ENCODE measurements around the gene RINT1.

Gene RINT1

DNA sequence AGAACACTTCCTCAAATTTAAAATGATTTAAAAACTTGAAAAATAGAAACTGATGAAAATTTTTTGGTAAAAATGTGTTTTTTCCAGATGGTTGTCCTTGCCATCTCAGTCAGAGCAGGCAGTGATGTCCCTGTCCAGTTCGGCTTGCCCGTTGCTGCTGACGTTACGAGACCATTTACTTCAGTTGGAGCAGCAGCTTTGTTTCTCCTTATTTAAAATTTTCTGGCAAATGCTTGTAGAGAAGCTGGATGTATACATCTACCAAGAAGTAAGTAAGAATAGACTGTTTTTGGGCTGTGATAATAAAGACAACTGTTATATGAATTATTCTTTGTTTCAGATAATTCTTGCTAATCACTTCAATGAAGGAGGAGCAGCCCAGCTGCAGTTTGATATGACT lies 33.2 kb downstream of the RINT1 start:
- Histone ChIP-seq H3K36me3 (peaks cover 77% of the 10 kb centered on the region), H3K4me1 (ENCODE audit: control insufficient read depth in 1 of 2, insufficient read depth in 1 of 2, low read depth in 1 of 2, low read length in 1 of 2) (no peaks in the 10 kb centered on the region), H3K27me3 (no peaks in the 10 kb centered on the region), H3K4me3 (ENCODE audit: low read depth in 1 of 2, low read length in 1 of 2) (no peak overlapping the region), H3K9me3 (no peaks in the 10 kb centered on the region), H3K27ac (no peak overlapping the region)
- TF ChIP-seq, protein P1, sequence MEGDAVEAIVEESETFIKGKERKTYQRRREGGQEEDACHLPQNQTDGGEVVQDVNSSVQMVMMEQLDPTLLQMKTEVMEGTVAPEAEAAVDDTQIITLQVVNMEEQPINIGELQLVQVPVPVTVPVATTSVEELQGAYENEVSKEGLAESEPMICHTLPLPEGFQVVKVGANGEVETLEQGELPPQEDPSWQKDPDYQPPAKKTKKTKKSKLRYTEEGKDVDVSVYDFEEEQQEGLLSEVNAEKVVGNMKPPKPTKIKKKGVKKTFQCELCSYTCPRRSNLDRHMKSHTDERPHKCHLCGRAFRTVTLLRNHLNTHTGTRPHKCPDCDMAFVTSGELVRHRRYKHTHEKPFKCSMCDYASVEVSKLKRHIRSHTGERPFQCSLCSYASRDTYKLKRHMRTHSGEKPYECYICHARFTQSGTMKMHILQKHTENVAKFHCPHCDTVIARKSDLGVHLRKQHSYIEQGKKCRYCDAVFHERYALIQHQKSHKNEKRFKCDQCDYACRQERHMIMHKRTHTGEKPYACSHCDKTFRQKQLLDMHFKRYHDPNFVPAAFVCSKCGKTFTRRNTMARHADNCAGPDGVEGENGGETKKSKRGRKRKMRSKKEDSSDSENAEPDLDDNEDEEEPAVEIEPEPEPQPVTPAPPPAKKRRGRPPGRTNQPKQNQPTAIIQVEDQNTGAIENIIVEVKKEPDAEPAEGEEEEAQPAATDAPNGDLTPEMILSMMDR (IDR thresholded peaks at IDR 0.05) = no peak

DNA sequence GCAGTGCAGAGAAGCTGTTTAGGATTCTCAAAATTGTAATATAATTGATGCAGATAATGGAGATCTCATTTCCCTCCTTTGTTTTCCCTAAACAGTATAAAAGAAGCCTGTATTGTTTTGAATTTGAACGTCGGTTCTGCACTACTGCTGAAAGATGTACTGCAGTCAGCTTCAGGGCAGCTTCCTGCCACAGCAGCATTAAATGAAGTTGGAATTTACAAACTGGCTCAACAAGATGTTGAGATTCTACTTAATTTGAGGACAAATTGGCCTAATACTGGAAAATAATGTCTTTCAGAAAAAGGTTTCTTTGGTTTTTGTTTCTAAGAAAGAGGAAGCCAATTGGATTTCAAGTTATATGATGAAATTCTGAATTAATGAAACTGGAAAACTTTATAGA lies 35.0 kb downstream of the RINT1 start:
- H3K27me3 ChIP-seq = no peaks in the 10 kb centered on the region
- no peaks in the 10 kb centered on the region for H3K9me3 ChIP-seq
- no peaks in the 10 kb centered on the region for H3K4me1 ChIP-seq (ENCODE audit: control insufficient read depth in 1 of 2, insufficient read depth in 1 of 2, low read depth in 1 of 2, low read length in 1 of 2)

DNA sequence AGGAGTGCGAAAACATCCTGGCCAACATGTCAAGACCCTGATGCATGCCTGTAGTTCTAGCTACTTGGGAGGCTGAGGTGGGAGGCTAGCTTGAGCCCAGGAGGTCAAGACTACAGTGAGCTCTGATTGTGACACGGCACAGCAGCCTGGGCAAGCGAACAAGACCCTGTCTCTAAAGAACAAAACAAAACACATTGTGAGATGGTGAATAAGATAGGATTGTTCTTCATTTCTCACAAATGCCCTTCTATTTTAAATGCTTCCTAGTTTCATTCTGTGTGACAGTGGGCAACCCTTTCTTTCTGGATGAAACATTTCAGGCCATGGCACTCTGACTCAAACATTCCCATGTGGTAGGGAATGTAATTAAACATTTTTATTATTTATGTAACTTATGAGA lies 35.8 kb downstream of the RINT1 start:
- Histone ChIP-seq H3K4me1 (ENCODE audit: control insufficient read depth in 1 of 2, insufficient read depth in 1 of 2, low read depth in 1 of 2, low read length in 1 of 2) (no peaks in the 10 kb centered on the region), H3K36me3 (peaks cover 62% of the 10 kb centered on the region), H3K9me3 (no peaks in the 10 kb centered on the region), H3K4me3 (ENCODE audit: low read depth in 1 of 2, low read length in 1 of 2) (no peak overlapping the region), H3K27ac (no peak overlapping the region), H3K27me3 (no peaks in the 10 kb centered on the region)
- TF ChIP-seq, protein P1 (IDR thresholded peaks at IDR 0.05) = no peak

More for the DNA sequence above, 35.0 kb downstream of the RINT1 start:
- Histone ChIP-seq H3K4me3 (ENCODE audit: low read depth in 1 of 2, low read length in 1 of 2) (no peak overlapping the region), H3K27ac (no peak overlapping the region), H3K36me3 (peaks cover 66% of the 10 kb centered on the region)
- TF ChIP-seq, protein P1 (IDR thresholded peaks at IDR 0.05) = no peak

DNA sequence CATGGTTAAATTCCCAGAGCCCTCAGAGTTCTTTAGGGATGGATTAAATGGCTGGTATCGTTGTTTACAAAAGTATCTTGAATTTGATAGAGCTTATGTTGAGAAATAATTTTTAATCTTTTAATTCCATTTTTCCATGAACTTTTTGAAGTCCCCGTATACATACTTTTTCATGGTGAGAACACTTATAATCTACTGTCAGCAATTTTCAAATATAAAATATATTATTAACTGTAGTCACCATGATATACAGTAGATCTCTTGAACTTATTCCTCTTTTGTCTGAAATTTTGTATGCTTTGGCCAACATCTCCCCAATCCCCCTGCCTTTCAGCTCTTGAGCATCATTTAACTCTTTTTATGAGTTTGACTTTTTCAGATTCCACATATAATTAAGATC lies 39.9 kb downstream of the RINT1 start:
- H3K9me3 ChIP-seq = no peaks in the 10 kb centered on the region
- peaks cover 28% of the 10 kb centered on the region for H3K36me3 ChIP-seq
- H3K27me3 ChIP-seq = no peaks in the 10 kb centered on the region
- no peak overlapping the region for H3K4me3 ChIP-seq (ENCODE audit: low read depth in 1 of 2, low read length in 1 of 2)
- no peak overlapping the region for H3K27ac ChIP-seq
- H3K4me1 ChIP-seq (ENCODE audit: control insufficient read depth in 1 of 2, insufficient read depth in 1 of 2, low read depth in 1 of 2, low read length in 1 of 2) = no peaks in the 10 kb centered on the region
- TF ChIP-seq, protein P1 (IDR thresholded peaks at IDR 0.05) = no peak

DNA sequence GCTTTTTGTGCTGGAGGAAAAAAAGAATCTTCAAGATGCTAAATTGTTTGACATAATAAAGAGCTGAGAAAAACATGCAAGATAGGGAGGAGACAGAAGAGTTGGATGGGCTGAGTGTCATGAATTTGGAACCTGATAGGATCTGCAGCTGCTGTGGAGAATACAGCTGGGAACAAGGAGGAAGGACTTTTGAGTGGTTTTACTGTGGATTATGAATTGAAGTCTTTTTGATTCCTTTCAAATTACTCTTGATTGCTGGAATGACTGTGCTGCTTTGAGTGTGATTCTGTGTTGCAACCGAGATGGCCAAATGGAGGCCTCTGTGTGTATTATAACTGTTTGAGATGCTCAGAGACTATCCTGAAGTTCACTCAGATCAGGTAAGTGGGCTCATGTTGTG lies 45.2 kb downstream of the RINT1 start:
- H3K9me3 ChIP-seq = no peaks in the 10 kb centered on the region
- no peaks in the 10 kb centered on the region for H3K27me3 ChIP-seq
- H3K27ac ChIP-seq = no peak overlapping the region
- H3K36me3 ChIP-seq = no peaks in the 10 kb centered on the region
- H3K4me1 ChIP-seq (ENCODE audit: control insufficient read depth in 1 of 2, insufficient read depth in 1 of 2, low read depth in 1 of 2, low read length in 1 of 2) = peaks cover 7 to 8% of the 10 kb centered on the region in 2 experiments
- no peak overlapping the region for H3K4me3 ChIP-seq (ENCODE audit: low read depth in 1 of 2, low read length in 1 of 2)
- TF ChIP-seq, protein P1 (IDR thresholded peaks at IDR 0.05) = no peak

DNA sequence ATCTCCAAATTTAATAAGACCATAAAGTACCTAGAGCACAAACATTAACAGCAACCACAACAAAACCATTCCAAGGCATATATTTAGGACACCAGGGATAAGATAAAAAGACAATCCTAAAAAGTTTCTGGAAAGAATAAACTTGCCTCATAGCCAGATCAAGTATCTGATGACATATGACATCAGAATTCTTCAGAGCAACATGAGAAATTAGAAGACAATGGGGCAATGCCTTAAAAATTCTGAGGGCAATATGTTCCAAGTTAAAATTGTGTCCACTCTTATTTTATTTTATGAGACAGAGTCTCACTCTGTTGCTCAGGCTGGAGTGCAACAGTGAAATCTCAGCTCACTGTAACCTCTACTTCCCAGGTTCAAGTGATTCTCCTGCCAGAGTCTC lies 46.5 kb downstream of the RINT1 start:
- no peaks in the 10 kb centered on the region for H3K27me3 ChIP-seq
- no peaks in the 10 kb centered on the region for H3K36me3 ChIP-seq
- TF ChIP-seq, protein P1 (IDR thresholded peaks at IDR 0.05) = no peak
- H3K27ac ChIP-seq = no peak overlapping the region
- H3K4me3 ChIP-seq (ENCODE audit: low read depth in 1 of 2, low read length in 1 of 2) = no peak overlapping the region
- no peaks in the 10 kb centered on the region for H3K9me3 ChIP-seq
- peaks cover 7 to 8% of the 10 kb centered on the region in 2 experiments for H3K4me1 ChIP-seq (ENCODE audit: control insufficient read depth in 1 of 2, insufficient read depth in 1 of 2, low read depth in 1 of 2, low read length in 1 of 2)
